ENCODE results near the gene EFHD2. TPM values are rescaled to one million over a fixed set of nuclear protein-coding genes. Genes with fewer than 3 reads are reported as not detected.
"Not testable (repeated sequence)": the region's sequence is repeated elsewhere in the genome, so short reads cannot be mapped to it uniquely, and the experiment has no call there.

Gene EFHD2
- total RNA-seq, 2 experiments from 2014 or later: 49.4 TPM

GRCh38 chr1:15451014-15451722, 41.5 kb downstream of the EFHD2 start:
- Mint-ChIP-seq H3K4me3 (no peak overlapping the region), H3K27ac (no peak overlapping the region), H3K9me3 (no peaks in the 10 kb centered on the region), H3K4me1 (no peaks in the 10 kb centered on the region), H3K36me3 (no peaks in the 10 kb centered on the region), H3K27me3 (peaks cover 4% of the 10 kb centered on the region)
- POLR2A ChIA-PET: no interaction called here
- ATAC-seq (ENCODE audit: low read depth) (no peak), DNase-seq (no peak)

GRCh38 chr1:15452216-15452615, 42.5 kb downstream of the EFHD2 start:
- POLR2A ChIA-PET: no interaction called here
- ATAC-seq (ENCODE audit: low read depth): no peak
- Mint-ChIP-seq H3K27me3 (peaks cover 4% of the 10 kb centered on the region), H3K4me3 (no peak overlapping the region), H3K9me3 (no peaks in the 10 kb centered on the region), H3K27ac (no peak overlapping the region), H3K4me1 (no peaks in the 10 kb centered on the region), H3K36me3 (no peaks in the 10 kb centered on the region)
- DNase-seq: no peak

GRCh38 chr1:15452866-15453571, 43.3 kb downstream of the EFHD2 start:
- H3K4me3 Mint-ChIP-seq: no peak overlapping the region
- H3K36me3 Mint-ChIP-seq: no peaks in the 10 kb centered on the region
- H3K27me3 Mint-ChIP-seq: peaks cover 4% of the 10 kb centered on the region
- ATAC-seq (ENCODE audit: low read depth) (no peak), DNase-seq (no peak)
- POLR2A ChIA-PET: no interaction called here
- H3K4me1 Mint-ChIP-seq: no peaks in the 10 kb centered on the region
- H3K9me3 Mint-ChIP-seq: no peaks in the 10 kb centered on the region
- no peak overlapping the region for H3K27ac Mint-ChIP-seq

GRCh38 chr1:15453734-15454133, 44.0 kb downstream of the EFHD2 start:
- no peak for ATAC-seq (ENCODE audit: low read depth)
- H3K9me3 Mint-ChIP-seq: no peaks in the 10 kb centered on the region
- no peaks in the 10 kb centered on the region for H3K4me1 Mint-ChIP-seq
- POLR2A ChIA-PET: no interaction called here
- H3K27me3 Mint-ChIP-seq: peaks cover 4% of the 10 kb centered on the region
- no peak overlapping the region for H3K27ac Mint-ChIP-seq
- H3K4me3 Mint-ChIP-seq: no peak overlapping the region
- H3K36me3 Mint-ChIP-seq: no peaks in the 10 kb centered on the region
- no peak for DNase-seq

GRCh38 chr1:15454256-15454655, 44.6 kb downstream of the EFHD2 start:
- H3K27me3 Mint-ChIP-seq: peaks cover 4% of the 10 kb centered on the region
- no peak for DNase-seq
- no peaks in the 10 kb centered on the region for H3K36me3 Mint-ChIP-seq
- no peak overlapping the region for H3K27ac Mint-ChIP-seq
- POLR2A ChIA-PET: no interaction called here
- H3K4me3 Mint-ChIP-seq: no peak overlapping the region
- H3K4me1 Mint-ChIP-seq: no peaks in the 10 kb centered on the region
- H3K9me3 Mint-ChIP-seq: no peaks in the 10 kb centered on the region
- no peak for ATAC-seq (ENCODE audit: low read depth)

- DNase-seq (no peak), ATAC-seq (ENCODE audit: low read depth) (no peak)
- Mint-ChIP-seq H3K4me3 (no peak overlapping the region), H3K27ac (no peak overlapping the region), H3K36me3 (no peaks in the 10 kb centered on the region), H3K27me3 (peaks cover 2% of the 10 kb centered on the region), H3K4me1 (no peaks in the 10 kb centered on the region), H3K9me3 (no peaks in the 10 kb centered on the region)
- POLR2A ChIA-PET: no interaction called here
These were observed 45.8 kb downstream of the EFHD2 start for GRCh38 chr1:15455522-15455921.

GRCh38 chr1:15456313-15456954, 46.7 kb downstream of the EFHD2 start, which contains the start of gene CELA2A:
Gene CELA2A (plus strand): TSS chr1:15456732. CDS start chr1:15456754, 22 bp downstream.
- POLR2A ChIA-PET: no interaction called here
- no peaks in the 10 kb centered on the region for H3K9me3 Mint-ChIP-seq
- no peak within 1 kb of the TSS for H3K27ac Mint-ChIP-seq
- ATAC-seq (ENCODE audit: low read depth) (no peak), DNase-seq (no peak)
- no peak within 1 kb of the TSS for H3K4me3 Mint-ChIP-seq
- H3K4me1 Mint-ChIP-seq: no peaks in the 10 kb centered on the region
- H3K27me3 Mint-ChIP-seq: peaks cover 2% of the 10 kb centered on the region
- H3K36me3 Mint-ChIP-seq: no peaks in the 10 kb centered on the region

GRCh38 chr1:15457585-15457984, 47.9 kb downstream of the EFHD2 start:
- DNase-seq (no peak), ATAC-seq (ENCODE audit: low read depth) (no peak)
- Mint-ChIP-seq H3K4me1 (no peaks in the 10 kb centered on the region), H3K9me3 (no peaks in the 10 kb centered on the region), H3K27ac (no peak overlapping the region), H3K4me3 (no peak overlapping the region), H3K36me3 (no peaks in the 10 kb centered on the region), H3K27me3 (peaks cover 2% of the 10 kb centered on the region)
- POLR2A ChIA-PET: no interaction called here

GRCh38 chr1:15458388-15458787, 48.7 kb downstream of the EFHD2 start:
- DNase-seq; POLR2A ChIA-PET; H3K27ac Mint-ChIP-seq; H3K9me3 Mint-ChIP-seq; H3K4me1 Mint-ChIP-seq; H3K27me3 Mint-ChIP-seq; H3K36me3 Mint-ChIP-seq; ATAC-seq (ENCODE audit: low read depth); H3K4me3 Mint-ChIP-seq: not testable (repeated sequence)

GRCh38 chr1:15459771-15460707, 50.4 kb downstream of the EFHD2 start:
- H3K4me1 Mint-ChIP-seq: no peaks in the 10 kb centered on the region
- no peak overlapping the region for H3K4me3 Mint-ChIP-seq
- H3K27ac Mint-ChIP-seq: no peak overlapping the region
- ATAC-seq (ENCODE audit: low read depth) (no peak), DNase-seq (no peak)
- H3K9me3 Mint-ChIP-seq: no peaks in the 10 kb centered on the region
- no peaks in the 10 kb centered on the region for H3K36me3 Mint-ChIP-seq
- POLR2A ChIA-PET: interaction anchor here (0.6 kb wide), 1 partner anchor 434 kb away, joined by 4 read pairs; no protein-coding TSS in a partner anchor
- peaks cover 2% of the 10 kb centered on the region for H3K27me3 Mint-ChIP-seq

- no peaks in the 10 kb centered on the region for H3K36me3 Mint-ChIP-seq
- peaks cover 2% of the 10 kb centered on the region for H3K27me3 Mint-ChIP-seq
- H3K27ac Mint-ChIP-seq: no peak overlapping the region
- ATAC-seq (ENCODE audit: low read depth) (no peak), DNase-seq (no peak)
- POLR2A ChIA-PET: no interaction called here
- H3K4me1 Mint-ChIP-seq: no peaks in the 10 kb centered on the region
- no peaks in the 10 kb centered on the region for H3K9me3 Mint-ChIP-seq
- no peak overlapping the region for H3K4me3 Mint-ChIP-seq
These were observed 51.0 kb downstream of the EFHD2 start for GRCh38 chr1:15460708-15461095.

GRCh38 chr1:15463064-15463800, 53.5 kb downstream of the EFHD2 start:
- H3K27ac Mint-ChIP-seq; H3K9me3 Mint-ChIP-seq; H3K36me3 Mint-ChIP-seq; POLR2A ChIA-PET; DNase-seq; H3K4me1 Mint-ChIP-seq; H3K27me3 Mint-ChIP-seq; ATAC-seq (ENCODE audit: low read depth); H3K4me3 Mint-ChIP-seq: not testable (repeated sequence)

GRCh38 chr1:15463926-15464322, 54.2 kb downstream of the EFHD2 start:
- ATAC-seq (ENCODE audit: low read depth); H3K27ac Mint-ChIP-seq; DNase-seq; H3K4me3 Mint-ChIP-seq; H3K4me1 Mint-ChIP-seq; H3K9me3 Mint-ChIP-seq; H3K27me3 Mint-ChIP-seq; H3K36me3 Mint-ChIP-seq; POLR2A ChIA-PET: not testable (repeated sequence)

Data from activated naive CD8-positive, alpha-beta T cell treated with anti-CD3 and anti-CD28 coated beads, Interleukin-2, amount 10 ng/mL, durations not matched to agents 7 days and 5 days (primary cell).